Measurements from ENCODE around the gene NDOR1.

- TF ChIP-seq CTCF (IDR thresholded peaks at IDR 0.05) (no peak), POLR2A (IDR thresholded peaks at IDR 0.05) (no peak)
Observed at GRCh38 chr9:137163365-137163715, 42.2 kb upstream of the NDOR1 start.
